K562 (cell line): Measurements from ENCODE around the gene GPR37L1. TPM values are rescaled to one million over a fixed set of nuclear protein-coding genes. Genes with fewer than 3 reads are reported as not detected.
A peak's percentile ranks its signal among the peaks of the same experiment; 100 is the strongest.

Source experiments
- CTCFL ChIP-seq: IDR thresholded peaks from 2 replicates; pipeline ENCODE4 v1.6.1; 2011; ENCODE audit warnings: borderline replicate concordance, low read depth, mild to moderate bottlenecking, moderate library complexity, low read length; ENCODE audit not compliant: insufficient read depth, poor library complexity, severe bottlenecking
- EP300 ChIP-seq: IDR thresholded peaks from 2 replicates; pipeline ENCODE4 v1.6.1; 2012; ENCODE audit warnings: low read length, improper control_type of control experiment
- ESRRA ChIP-seq: fragments of 450-650 bp; IDR thresholded peaks from 2 replicates; pipeline ENCODE4 v1.6.1; 2014; ENCODE audit warnings: low read depth, mild to moderate bottlenecking, moderate library complexity, borderline replicate concordance
- FOXP4 ChIP-seq: sonication (generic); formaldehyde crosslinking; IDR thresholded peaks from 2 replicates; pipeline ENCODE4 v1.8.0; 2022; ENCODE audit warnings: mild to moderate bottlenecking, missing genetic modification reagents, borderline replicate concordance
- LARP7 ChIP-seq: fragments of 450-650 bp; IDR thresholded peaks from 2 replicates; pipeline ENCODE4 v1.6.1; 2016
- MTF1 ChIP-seq: fragments of 250-450 bp; sonication (Bioruptor Pico); IDR thresholded peaks from 2 replicates; pipeline ENCODE4 v1.9.0; 2021; ENCODE audit warnings: moderate library complexity, mild to moderate bottlenecking, inconsistent platforms, borderline replicate concordance
- PTBP1 ChIP-seq: fragments of 200-400 bp; formaldehyde crosslinking; IDR thresholded peaks from 2 replicates; pipeline ENCODE4 v1.6.1; 2017; ENCODE audit warnings: low read depth, low read length
- SRSF1 ChIP-seq: fragments of 200-400 bp; formaldehyde crosslinking; IDR thresholded peaks from 2 replicates; pipeline ENCODE4 v1.6.1; 2017; ENCODE audit warnings: mild to moderate bottlenecking, low read depth, low read length, moderate library complexity
- ZNF445 ChIP-seq: fragments of 250-450 bp; sonication (Bioruptor Pico); IDR thresholded peaks from 2 replicates; pipeline ENCODE4 v1.4.0; 2020; ENCODE audit warnings: low read depth, mild to moderate bottlenecking, moderate library complexity
- ZNF639 ChIP-seq, 2 experiments: fragments of 200-800 bp in 1 of 2; sonication (Bioruptor generic) in 1 of 2; sonication (generic) in 1 of 2; formaldehyde crosslinking in 1 of 2; IDR thresholded peaks in 1 of 2; conservative IDR thresholded peaks in 1 of 2; 2 replicates each; pipeline versions ENCODE4 v1.5.0 to v1.6.1; 2016 to 2020; ENCODE audit warnings: missing compliant biosample characterization in 1 of 2, missing genetic modification characterization in 1 of 2, missing genetic modification reagents in 1 of 2
- polyA plus RNA-seq, 8 experiments: library from polyadenylated mRNA; depleted of rRNA in 4 of 8; stranded (reverse) in 5 of 8; unstranded in 3 of 8; fragments of >200 nt; fragmentation: Nextera tagmentation in 2 of 8; fragmentation: Illumina TruSeq in 1 of 8; extraction: Ambion mirVana in 2 of 8; extraction: Trizol in 1 of 8; gene quantifications; 2 replicates each; pipeline versions ENCODE4 v1.2.1 to v1.2.3, GENCODE V29; 2011 to 2014; ENCODE audit warnings: inconsistent platforms in 1 of 8, missing spikeins in 1 of 8
- total RNA-seq, 7 experiments: library from RNA; depleted of rRNA in 6 of 7; stranded (reverse); fragments of >200 nt in 6 of 7; fragmentation: Illumina TruSeq in 2 of 7; extraction: Trizol in 2 of 7; gene quantifications; 2 replicates each; pipeline versions ENCODE4 v1.2.1 to v1.2.3, GENCODE V29; 2011 to 2021; ENCODE audit warnings: low replicate concordance in 1 of 7
- TF ChIP-seq, protein P1 (sequence below): fragments of 250-450 bp; sonication (Bioruptor Pico); IDR thresholded peaks from 2 replicates; pipeline ENCODE4 v1.5.0; 2021
- TF ChIP-seq, protein P2 (sequence below): sonication (generic); formaldehyde crosslinking; IDR thresholded peaks from 2 replicates; pipeline ENCODE4 v1.8.0; 2023; ENCODE audit warnings: missing genetic modification reagents, mild to moderate bottlenecking, borderline replicate concordance

GPR37L1 gene
- total and polyA plus RNA-seq, 9 of the 15 experiments (the other 6 are each of a cell fraction or from before 2014, with no cell fraction given) = not detected

DNA sequence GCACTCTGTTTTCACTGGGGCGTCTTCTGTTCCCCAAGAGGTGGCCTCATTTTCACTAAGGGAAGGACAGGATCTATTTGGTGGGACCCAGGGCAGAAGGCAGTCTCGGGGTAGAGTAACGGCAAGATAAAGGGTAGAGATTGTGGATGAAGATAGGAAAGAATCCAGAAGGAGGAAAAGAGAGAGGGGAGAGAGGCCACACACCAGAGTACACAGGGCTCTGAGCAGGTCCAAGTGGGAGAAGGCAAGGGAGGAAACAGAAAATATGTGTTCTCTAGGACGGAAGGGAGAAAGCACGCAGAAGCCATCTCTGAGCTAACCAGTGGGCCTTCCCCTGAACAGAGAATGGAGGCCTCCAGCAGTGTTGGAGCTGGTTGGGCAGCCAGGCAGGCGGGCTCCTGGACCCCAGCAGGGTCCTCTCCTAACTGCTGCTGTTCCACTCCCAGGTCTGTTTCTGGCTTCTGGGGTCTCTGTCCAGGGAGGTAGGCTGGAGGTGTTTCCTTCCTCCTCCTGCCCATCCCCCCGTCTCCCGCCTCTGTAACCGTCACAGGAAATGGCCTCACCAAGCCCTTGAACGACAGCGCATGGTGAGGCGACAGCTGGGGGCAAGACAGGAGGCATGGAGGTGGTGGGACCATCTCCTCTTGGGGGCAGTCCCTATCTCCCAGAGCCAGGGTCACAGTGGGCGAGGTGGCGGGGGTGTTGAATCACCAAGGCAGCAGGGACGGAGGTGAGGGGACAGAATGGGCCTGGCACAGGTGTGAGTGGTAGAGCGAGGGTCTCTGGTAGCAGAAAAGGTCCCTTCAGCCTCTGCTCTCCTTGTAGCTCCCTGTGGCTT is 37.0 kb downstream of the GPR37L1 start (continued):
- TF ChIP-seq CTCFL (no peak), ZNF639 (CRISPR knock-in tag; conservative IDR thresholded peaks at IDR 0.05 in 1 of 2, IDR thresholded peaks at IDR 0.05 in 1 of 2) (0 out of 4 replicates have a peak, but pooled peaks of 1 of the 2 experiments have one; percentile 18), ESRRA (no peak), LARP7 (peak; percentile 94; the same call in 1 of the 2 replicates), PTBP1 (peak; percentile 24; the same call in 1 of the 2 replicates), EP300 (peak; percentile 90), FOXP4 (peak; percentile 69), ZNF445 (CRISPR knock-in tag) (peak; percentile 53; the same call in 1 of the 2 replicates), MTF1 (CRISPR knock-in tag) (no peak), SRSF1 (no peak)
- TF ChIP-seq, protein P1, sequence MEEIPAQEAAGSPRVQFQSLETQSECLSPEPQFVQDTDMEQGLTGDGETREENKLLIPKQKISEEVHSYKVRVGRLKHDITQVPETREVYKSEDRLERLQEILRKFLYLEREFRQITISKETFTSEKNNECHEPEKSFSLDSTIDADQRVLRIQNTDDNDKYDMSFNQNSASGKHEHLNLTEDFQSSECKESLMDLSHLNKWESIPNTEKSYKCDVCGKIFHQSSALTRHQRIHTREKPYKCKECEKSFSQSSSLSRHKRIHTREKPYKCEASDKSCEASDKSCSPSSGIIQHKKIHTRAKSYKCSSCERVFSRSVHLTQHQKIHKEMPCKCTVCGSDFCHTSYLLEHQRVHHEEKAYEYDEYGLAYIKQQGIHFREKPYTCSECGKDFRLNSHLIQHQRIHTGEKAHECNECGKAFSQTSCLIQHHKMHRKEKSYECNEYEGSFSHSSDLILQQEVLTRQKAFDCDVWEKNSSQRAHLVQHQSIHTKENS (CRISPR knock-in tag) = no peak
- TF ChIP-seq, protein P2, sequence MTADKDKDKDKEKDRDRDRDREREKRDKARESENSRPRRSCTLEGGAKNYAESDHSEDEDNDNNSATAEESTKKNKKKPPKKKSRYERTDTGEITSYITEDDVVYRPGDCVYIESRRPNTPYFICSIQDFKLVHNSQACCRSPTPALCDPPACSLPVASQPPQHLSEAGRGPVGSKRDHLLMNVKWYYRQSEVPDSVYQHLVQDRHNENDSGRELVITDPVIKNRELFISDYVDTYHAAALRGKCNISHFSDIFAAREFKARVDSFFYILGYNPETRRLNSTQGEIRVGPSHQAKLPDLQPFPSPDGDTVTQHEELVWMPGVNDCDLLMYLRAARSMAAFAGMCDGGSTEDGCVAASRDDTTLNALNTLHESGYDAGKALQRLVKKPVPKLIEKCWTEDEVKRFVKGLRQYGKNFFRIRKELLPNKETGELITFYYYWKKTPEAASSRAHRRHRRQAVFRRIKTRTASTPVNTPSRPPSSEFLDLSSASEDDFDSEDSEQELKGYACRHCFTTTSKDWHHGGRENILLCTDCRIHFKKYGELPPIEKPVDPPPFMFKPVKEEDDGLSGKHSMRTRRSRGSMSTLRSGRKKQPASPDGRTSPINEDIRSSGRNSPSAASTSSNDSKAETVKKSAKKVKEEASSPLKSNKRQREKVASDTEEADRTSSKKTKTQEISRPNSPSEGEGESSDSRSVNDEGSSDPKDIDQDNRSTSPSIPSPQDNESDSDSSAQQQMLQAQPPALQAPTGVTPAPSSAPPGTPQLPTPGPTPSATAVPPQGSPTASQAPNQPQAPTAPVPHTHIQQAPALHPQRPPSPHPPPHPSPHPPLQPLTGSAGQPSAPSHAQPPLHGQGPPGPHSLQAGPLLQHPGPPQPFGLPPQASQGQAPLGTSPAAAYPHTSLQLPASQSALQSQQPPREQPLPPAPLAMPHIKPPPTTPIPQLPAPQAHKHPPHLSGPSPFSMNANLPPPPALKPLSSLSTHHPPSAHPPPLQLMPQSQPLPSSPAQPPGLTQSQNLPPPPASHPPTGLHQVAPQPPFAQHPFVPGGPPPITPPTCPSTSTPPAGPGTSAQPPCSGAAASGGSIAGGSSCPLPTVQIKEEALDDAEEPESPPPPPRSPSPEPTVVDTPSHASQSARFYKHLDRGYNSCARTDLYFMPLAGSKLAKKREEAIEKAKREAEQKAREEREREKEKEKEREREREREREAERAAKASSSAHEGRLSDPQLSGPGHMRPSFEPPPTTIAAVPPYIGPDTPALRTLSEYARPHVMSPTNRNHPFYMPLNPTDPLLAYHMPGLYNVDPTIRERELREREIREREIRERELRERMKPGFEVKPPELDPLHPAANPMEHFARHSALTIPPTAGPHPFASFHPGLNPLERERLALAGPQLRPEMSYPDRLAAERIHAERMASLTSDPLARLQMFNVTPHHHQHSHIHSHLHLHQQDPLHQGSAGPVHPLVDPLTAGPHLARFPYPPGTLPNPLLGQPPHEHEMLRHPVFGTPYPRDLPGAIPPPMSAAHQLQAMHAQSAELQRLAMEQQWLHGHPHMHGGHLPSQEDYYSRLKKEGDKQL = no peak
